Measurements from ENCODE around the gene NUP58.

GRCh38 chr13:25384758-25385410 is 83.5 kb downstream of the NUP58 start:
- TF ChIP-seq CTCF (IDR thresholded peaks at IDR 0.05) (no peak), POLR2A (IDR thresholded peaks at IDR 0.05) (no peak)

Data from stomach (tissue), 4 donors.